Epithelial cell of prostate (primary cell): ENCODE measurements around the gene PBX1.
"Not testable (repeated sequence)": the region's sequence is repeated elsewhere in the genome, so short reads cannot be mapped to it uniquely, and the experiment has no call there.

Source experiments
- DNase-seq: peaks from one replicate; pipeline ENCODE4 v3.0.0-alpha.2; 2011; ENCODE audit warnings: low read depth, low spot score
- H3K27ac ChIP-seq: fragments of 450-650 bp; 2 replicates; pipeline ENCODE4 v1.5.1; 2017; ENCODE audit warnings: mild to moderate bottlenecking

PBX1 gene

DNA sequence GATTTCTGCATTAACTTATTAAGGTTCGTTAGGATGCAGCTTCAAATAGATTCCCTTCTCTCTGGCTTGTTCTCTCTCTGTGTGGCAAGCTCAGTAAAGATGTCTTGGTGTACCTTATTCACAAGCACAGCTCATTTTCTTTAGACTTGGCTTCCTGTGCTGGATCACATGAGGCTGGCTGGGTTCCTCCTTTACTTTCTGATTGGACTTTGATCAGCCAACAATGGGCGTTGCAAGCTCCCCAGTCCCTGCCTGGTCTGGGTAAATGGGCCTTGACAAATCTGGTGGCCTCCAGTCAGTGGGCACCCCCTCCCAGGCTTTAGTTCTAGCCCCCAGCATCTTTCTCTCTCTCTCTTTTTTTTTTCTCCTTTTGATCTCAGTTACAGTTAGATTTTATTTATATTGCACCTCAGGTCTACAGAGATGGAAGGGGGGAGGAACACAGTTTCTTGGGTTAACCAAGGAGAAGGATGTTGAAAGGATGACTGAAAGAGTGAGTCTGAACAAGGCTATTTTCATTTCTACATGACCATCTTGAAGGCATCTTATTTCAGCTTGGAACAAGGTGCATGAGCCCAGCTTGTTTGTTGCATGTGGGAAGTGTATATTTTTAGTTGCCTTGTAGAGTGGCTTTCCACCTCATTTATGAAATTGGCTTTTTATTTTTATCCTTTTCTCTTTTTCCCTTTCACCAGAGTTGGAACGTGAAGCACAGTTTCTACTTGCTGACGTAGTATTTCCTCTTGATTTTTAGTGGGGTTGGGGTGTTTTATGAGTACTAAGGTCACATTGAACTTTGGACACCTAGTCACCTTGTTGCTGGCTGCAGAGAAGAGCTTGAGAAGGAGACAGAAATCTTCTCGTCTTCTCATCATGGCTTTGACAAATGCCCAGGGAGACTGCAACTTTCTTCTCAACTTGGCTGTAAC lies 77.1 kb downstream of the PBX1 start:
- no peak for DNase-seq
- H3K27ac ChIP-seq: no peak overlapping the region

DNA sequence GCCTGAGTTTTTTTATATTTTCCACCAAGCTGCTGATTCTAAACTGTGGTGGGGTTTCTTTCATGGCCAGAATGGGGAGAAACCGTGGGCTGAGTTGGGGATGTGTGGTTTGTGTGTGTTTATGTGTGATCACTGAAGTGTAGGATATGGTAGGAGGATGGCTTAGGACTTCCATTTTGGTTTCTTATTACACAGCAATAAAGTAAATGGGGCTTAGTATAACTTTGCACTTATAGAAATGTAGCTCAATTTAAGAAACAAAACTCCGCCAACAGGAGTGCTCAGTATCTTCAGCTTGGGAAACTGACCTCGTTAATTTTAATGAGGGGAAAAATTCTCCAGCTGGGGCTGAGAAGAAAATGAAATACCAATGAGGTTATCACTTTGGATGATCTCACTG lies 77.8 kb downstream of the PBX1 start:
- DNase-seq: no peak
- H3K27ac ChIP-seq: no peak overlapping the region

DNA sequence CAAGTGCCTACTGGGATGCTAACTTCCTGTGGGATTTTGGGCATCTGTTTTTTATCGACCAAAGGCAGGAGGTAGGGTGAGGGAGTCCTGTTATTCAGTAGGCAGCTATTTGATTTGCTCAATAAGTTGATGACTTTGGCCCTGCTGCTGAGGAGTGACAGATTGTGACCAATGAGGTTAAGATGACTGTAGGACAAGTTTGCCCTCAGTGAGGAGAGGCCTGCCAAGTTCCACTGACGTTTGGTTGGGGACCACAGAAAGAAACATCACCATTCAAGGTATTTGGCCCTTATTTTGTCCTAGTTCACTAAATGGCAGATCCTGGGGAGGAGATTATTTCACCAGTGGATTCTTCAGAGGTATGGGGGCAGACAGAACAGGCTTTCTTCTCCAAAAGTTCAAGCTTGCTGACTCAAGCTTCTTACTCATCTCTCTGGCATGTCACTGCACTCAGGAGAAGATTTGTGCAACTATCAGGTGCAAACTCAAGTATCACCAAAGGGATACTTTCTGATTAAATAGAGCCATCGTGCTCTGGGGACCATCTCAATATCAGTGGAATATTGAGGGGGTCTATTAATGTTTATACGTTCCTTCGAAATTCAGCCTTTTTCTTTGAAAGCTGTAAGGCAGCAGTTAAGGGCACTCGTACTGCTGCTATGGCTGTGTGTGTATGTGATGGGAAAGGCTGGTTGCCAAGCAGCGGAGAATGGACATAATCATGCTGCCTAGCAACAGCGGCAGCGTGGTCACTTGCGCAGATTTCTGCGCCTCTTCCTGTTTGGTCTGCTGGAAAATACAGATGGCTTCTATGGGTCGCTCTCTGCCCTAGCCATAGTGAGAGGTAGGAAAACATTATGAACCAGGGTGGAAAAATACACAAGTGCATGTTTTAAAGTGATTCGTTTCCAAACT lies 78.7 kb downstream of the PBX1 start:
- peak overlapping the region; percentile 45 for H3K27ac ChIP-seq
- DNase-seq: no peak

DNA sequence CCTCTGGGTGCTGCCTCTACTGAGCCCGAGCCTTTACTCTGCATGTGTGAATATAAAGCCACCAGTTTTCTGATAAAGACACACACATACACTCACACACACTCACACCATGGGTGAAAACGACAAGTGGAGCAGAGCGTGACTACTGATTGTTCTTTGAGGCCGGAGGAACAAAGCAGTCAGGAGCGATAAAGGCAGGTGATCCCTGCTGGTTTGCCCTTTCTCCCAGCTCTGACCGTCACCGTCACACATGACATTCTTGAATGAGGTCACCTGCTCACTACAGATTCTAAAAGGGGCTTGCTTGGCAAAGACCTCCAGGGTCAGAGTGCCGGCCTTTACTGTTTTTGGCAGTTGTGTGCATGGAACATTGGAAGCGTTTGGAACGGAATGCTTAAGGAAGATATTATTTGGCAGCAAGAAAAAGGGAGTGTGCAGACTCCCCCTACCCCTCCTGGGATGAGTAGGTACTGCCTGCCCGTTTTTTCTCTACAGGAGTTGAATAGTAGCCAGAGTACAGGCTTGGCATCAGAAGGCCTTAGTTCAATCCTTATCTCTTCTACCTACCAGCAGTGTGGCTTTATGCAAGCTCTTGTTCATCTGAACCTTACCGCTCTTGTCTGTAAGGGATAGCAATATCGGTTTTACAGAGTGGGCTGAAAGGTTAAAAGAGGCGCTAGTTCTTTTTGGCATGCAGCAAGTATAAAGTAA lies 79.7 kb downstream of the PBX1 start:
- no peak for DNase-seq

DNA sequence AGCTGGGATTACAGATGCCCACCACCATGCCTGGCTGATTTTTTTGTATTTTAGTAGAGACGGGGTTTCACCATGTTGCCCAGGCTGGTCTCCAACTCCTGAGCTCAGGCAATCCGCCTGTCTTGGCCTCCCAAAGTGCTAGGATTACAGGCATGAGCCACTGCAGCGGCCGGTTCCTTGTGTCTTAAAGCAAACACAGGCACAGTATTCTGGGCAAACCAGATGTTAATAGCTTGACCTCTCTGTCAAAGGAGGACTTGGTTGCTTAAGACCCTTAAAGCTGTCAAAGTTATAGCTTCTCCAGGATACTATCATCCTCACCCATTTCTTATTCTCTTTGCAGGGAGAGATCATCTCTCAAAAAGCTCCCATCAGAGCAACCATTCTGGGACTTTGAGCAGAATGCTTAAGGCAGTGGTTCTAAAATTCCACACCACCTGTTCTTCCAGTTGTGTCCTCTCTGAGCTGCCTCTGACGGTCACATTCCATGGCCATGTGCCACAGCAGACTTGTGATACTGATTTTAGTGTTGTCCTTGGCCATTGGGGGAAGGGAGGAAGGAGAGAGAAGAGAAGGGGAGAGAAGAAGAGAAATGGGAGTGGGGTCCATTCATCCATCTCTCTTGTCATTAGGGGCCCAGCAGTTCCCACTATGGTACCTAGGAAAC lies 81.8 kb downstream of the PBX1 start:
- peak overlapping the region; percentile 55 for H3K27ac ChIP-seq
- DNase-seq: no peak

More for the DNA sequence above, 79.7 kb downstream of the PBX1 start:
- no peak overlapping the region for H3K27ac ChIP-seq

DNA sequence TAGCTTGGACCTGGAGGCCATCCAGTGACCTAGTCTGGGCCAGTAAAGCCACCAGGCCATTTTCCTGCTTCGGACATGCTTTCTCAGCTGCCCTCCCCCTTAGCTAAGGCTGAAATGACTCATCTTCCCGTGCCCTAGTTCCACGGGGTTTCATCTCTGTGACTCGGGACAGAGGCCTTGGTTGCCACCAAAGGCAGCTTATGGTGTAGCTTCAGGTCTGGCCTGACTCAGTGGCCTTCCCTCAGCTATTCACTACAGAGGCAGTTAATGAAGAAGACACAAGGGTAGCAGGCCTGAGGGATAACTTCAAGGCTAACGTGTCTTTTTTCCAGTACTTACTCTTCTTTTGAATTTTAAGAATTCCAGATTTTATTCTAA lies 82.4 kb downstream of the PBX1 start:
- DNase-seq: no peak
- peak overlapping the region; percentile 55 for H3K27ac ChIP-seq

DNA sequence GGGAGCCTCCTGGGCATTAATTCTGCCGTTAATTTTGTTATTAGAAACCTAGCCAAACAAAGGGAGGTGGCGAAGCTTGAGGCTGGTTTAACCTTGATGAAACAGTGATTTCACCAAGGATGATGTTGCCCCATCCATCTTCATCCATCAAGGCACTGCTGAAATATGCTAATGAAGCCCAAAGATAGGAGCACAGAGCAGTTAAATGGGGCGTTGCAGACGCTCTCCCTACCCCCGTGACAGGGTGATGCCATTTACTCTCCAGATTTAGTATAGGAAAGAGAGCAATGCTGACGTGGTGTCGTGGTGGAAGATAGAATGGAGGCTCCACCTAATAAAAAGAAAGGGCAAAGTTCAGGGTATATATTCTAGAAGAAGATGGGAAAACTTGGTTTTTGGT lies 84.0 kb downstream of the PBX1 start:
- no peak for DNase-seq
- no peak overlapping the region for H3K27ac ChIP-seq

DNA sequence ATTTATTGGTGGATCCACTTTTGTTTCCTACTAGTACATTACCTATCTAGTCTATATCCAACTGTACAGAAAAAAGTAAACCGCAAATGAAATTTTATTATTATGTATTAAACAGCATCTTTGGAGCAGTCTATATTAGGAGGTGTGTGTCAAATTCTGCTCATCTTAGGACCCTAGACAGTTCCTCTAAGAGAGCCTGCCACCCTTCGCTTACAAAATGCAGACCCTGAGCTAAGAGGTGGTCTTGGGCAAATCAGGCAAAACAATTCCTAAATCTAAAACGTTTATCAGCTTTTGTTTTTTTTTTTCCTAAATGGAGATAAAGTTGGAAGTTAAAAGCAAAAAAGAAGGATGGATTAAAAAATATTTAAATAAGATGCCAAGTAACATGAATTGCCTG lies 85.3 kb downstream of the PBX1 start:
- no peak for DNase-seq
- H3K27ac ChIP-seq: no peak overlapping the region

DNA sequence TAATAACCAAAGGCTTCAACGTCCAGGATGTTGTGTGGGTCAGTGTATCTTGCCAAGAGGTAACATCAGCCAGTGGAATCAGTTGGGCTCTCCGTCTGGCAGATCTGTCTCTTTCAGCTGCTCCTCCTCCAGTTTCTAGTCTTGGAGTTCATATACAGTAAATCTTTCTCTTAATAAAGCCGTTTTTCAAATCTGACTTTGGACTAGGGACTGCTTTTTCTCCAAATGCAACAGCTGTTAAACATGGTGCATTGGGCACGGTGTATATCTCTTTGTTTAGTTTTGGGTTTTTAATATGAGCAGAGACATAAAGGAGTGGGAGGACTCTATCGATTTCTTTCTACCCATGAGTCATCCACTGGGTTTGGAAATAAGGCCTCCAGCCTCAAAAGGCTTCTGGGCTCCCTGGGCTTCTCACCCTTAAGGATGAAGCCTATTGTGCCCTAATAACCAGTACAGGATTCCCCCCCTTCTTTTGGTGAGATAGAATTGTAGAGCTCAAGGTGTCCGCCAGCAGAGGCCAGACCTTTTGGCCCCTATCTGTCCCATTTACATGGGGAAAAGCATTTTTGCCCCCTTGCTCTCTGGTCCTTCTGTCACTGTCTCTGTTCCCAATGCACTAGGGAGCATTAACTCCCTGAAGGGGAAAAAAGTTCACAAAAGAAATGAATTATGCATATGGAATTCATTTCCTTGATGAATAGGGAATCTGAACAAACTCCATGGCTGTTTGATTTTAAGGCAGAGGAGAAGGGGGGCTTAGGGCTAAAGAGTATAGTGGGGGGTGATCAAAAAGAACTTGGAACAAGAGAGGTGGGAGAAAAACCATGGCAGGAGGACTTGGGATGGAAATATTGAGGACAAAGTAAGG lies 86.0 kb downstream of the PBX1 start:
- no peak for DNase-seq
- no peak overlapping the region for H3K27ac ChIP-seq

DNA sequence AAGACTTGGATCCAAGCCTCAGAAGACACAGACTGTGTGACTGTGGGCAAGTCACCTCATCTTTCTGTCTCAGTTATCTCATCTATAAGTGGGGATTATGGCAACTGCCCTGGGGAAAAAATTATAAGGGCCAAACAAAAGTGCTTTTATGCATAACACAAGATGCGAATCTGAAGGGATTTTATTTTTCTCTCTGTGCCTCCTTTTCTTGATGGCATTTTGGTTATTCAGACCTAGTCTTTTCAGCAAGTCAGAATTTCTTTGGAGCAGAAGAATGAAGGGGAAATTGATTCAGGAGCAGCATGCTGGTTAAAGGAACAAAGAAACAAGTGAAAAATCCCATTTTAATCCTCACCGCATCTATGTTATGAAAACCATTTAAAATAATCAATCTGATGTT lies 86.9 kb downstream of the PBX1 start:
- no peak for DNase-seq
- no peak overlapping the region for H3K27ac ChIP-seq

DNA sequence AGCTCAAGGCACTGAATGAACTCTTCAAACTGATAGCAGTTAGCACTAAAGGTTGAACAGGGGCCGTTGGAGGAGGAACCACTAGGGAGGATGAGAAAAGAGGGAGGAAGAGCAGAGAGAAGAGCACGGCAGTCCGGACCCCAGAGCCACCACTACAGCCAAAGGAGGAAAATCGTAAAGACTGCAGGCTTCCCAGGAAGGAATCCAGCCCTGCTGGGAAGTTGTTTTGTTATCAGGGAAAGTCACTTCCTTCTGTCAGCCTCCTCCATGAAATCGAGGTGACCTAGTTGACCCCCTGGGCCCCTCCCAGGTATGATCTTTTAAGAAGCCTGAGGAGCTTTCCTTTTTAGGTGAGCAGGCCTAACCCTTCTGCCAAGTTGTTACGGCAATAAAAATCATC lies 88.2 kb downstream of the PBX1 start:
- DNase-seq: no peak
- H3K27ac ChIP-seq: no peak overlapping the region

DNA sequence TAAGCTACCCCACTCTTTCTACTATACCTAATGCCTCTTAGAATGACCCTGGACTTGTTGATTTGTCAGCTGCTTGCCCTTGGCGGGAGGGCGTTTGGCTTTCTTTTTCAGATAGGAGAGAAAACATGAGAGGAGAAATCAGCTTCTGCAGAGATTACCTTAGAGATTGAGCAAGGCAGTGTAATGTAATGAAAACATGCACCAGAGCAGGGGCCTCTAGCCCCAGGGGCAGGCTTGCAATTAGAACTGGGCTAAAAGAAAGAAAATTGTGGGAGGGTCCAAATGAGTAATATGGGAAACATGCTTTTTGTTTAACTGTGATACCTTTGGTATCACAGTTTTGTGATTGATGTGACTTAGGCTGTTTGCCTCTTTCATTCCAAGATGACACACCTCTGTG lies 89.7 kb downstream of the PBX1 start:
- no peak overlapping the region for H3K27ac ChIP-seq
- no peak for DNase-seq

DNA sequence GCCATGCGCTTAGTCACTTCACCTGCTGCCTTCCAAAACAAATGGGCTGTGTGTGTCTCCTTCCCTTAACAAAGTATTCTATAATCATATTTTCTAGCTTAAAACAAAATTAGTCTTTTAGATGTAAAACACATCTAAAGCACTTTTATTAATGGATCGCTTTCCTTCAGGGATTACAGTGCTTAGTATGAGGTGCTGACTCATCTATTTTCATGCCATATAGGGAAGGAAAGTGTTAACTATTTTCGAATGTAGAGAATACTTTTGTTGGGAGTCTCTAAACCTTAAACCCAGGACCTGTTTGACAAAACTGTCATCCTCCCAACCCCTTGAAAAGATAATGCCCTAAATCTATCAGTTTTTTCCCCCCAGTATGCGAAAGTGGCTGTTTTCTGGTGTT lies 90.2 kb downstream of the PBX1 start:
- no peak for DNase-seq
- H3K27ac ChIP-seq: no peak overlapping the region

DNA sequence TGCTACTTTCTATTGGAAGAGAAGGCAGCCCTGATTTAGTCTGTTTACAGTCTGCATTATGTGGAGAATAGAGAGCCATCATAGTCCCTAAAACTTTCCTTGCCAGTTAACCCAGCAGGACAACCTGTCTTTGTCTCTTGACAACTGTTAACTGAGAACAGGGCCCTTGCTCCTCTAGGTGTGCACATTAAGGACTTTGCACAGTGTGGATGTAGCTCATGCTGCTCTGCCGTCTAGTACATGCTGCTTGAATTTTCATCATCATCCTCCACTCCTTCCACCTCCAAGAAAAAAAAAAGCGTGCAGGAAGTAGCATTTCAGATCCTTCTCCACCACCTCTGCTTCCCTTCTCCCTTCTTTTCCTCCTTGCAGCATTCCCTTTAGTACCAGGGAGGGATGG lies 91.5 kb downstream of the PBX1 start:
- no peak for DNase-seq
- no peak overlapping the region for H3K27ac ChIP-seq

DNA sequence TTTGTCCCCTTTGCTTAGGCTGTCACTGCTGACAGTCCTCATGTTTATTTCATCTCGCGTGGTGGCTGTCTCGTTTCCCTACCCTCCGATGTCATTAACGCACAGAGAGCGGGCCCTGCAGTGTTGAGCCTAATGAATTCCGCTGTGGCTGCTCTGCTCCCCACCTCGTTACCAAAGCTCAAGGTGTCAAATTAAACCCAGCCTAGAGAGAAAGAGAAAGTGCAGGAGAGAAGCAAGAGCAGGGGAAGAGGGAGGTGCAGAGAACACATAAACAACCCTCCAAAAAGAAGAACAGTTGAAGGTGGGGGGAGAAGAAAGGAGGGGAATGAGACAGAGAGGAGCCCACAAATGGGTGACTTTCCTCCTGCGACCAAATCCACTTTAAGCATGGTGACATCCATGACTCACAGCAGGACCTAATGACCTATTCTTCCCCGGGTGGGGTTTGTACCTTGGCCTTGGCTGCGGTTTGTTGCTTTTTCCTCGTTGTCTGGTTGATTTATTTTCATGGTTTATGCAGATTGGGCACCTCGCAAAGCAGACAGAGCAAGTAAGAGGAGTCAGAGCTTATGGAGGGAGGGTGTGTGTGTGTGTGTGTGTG lies 92.5 kb downstream of the PBX1 start:
- peak overlapping the region; percentile 1 for H3K27ac ChIP-seq
- no peak for DNase-seq

DNA sequence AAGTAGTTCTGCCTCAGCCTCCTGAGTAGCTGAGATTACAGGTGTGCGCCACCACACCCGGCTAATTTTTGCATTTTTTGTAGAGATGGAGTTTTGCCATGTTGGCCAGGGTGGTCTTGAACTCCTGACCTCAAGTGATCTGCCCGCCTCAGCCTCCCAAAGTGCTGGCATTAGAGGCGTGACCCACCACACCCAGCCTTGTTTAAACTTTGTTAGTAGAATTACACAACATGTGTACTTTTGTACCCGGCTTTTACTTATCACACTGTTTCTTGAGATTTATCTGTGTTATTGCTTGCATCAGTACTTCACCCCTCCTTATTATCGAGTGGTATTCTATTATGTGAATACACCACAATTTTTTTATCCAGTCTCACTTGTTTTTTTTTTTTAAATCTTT lies 94.0 kb downstream of the PBX1 start:
- H3K27ac ChIP-seq, DNase-seq: not testable (repeated sequence)

DNA sequence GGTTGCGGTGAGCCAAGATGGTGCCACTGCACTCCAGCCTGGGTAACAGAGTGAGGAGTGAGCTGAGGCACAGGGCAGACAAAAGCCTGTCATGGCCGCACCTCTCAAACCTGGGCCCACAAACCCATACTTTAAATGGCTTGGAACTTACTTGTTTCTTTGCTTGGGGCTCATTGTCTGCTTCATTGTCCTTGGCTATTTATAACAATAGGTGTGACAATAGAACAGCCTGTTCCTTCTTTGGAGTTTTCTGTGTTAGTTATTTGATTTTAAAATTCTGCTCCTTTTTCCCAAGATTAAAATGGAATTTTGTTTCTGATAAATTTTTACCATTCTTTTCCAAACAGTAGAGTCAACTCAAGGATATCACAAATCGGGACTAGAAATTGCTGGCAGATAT lies 94.7 kb downstream of the PBX1 start:
- no peak for DNase-seq
- H3K27ac ChIP-seq: no peak overlapping the region

DNA sequence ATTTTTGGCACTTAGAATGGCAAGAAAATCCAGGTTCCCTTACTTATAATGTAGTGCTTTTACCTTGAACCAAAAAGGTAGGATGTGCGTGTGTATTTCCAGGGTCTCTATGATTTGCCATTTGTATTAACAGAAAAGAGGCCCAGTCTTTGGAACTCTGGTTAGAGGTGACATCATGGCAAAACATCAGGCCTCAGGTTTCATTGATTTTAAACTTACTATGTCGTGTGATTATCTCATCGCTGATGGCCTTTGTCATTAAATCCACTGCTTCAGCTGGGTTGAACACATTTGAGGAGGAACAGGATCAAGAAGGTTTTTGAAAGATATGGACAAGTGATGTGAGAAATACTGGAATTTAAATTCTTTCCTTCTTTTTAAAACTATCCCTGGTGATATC lies 95.2 kb downstream of the PBX1 start:
- no peak overlapping the region for H3K27ac ChIP-seq
- DNase-seq: no peak

DNA sequence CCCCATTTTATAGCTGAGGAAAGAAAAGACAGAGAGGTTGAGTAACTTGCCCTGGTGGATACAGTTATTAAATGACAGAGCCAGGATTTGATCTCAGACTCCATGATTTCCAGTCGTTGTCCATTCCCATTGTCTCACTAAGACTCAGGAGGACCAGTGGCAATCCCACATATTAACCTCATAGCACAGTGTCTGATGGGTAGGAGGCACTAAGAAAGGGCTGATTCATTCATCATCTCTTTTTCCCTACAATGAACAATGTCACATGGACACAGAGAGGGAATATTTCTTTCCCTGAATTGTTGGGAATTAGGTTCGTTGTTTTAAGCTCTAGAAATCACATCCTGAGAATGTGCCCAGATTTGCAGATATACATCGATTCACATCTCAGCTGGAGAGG lies 99.9 kb downstream of the PBX1 start:
- DNase-seq: no peak

More for the DNA sequence above, 99.9 kb downstream of the PBX1 start:
- peak overlapping the region; percentile 78 for H3K27ac ChIP-seq
